HEK293 (cell line): ENCODE results near the gene LAMA4.

ENCODE experiments used
- CTCF ChIA-PET: fragments of 350-600 bp; formaldehyde crosslinking; extraction: SDS; loops from one replicate; lab custom pipeline; 2021; ENCODE audit warnings: antibody characterized with exemption; lab: Yijun Ruan, JAX
- POLR2A ChIA-PET: fragments of 300-600 bp; formaldehyde crosslinking; extraction: SDS; loops from one replicate; lab custom pipeline; 2020; ENCODE audit warnings: antibody characterized with exemption, inconsistent platforms; lab: Yijun Ruan, JAX
- H3K27ac ChIP-seq: fragments of 200-500 bp; sonication (Bioruptor generic); 2 replicates; pipeline ENCODE4 v1.5.1; 2014; ENCODE audit warnings: low read depth, low read length, control low read depth, inconsistent platforms; ENCODE audit errors: extremely low read depth
- H3K36me3 ChIP-seq, 2 experiments: fragments of 200-500 bp in 1 of 2; sonication (Bioruptor generic) in 1 of 2; 1 replicate in 1 of 2; 2 replicates in 1 of 2; pipeline ENCODE4 v1.5.1; 2014 to 2017; ENCODE audit warnings: inconsistent platforms in 2 of 2, low read length in 2 of 2; ENCODE audit not compliant: control insufficient read depth in 2 of 2, insufficient read depth in 1 of 2
- H3K4me1 ChIP-seq: fragments of 200-500 bp; sonication (Bioruptor generic); 2 replicates; pipeline ENCODE4 v1.5.1; 2014; ENCODE audit warnings: mild to moderate bottlenecking, low read length, inconsistent platforms; ENCODE audit not compliant: control insufficient read depth, insufficient read depth
- H3K4me3 ChIP-seq: 2 replicates; pipeline ENCODE4 v1.5.1; 2011; ENCODE audit warnings: low read depth, mild to moderate bottlenecking, control low read depth, low read length, moderate library complexity
- H3K9me3 ChIP-seq: fragments of 200-500 bp; sonication (Bioruptor generic); 2 replicates; pipeline ENCODE4 v1.5.1; 2014; ENCODE audit warnings: low read depth, low read length, inconsistent platforms; ENCODE audit not compliant: control insufficient read depth, insufficient read depth
- SALL2 ChIP-seq: fragments of 450-650 bp; formaldehyde crosslinking; IDR thresholded peaks from 2 replicates; pipeline ENCODE4 v1.5.0; 2017; ENCODE audit warnings: missing biosample characterization, mild to moderate bottlenecking, missing genetic modification characterization, borderline replicate concordance
- SCRT2 ChIP-seq: fragments of 450-650 bp; formaldehyde crosslinking; IDR thresholded peaks from 2 replicates; pipeline ENCODE4 v1.5.1; 2016; ENCODE audit warnings: missing biosample characterization, missing genetic modification characterization
- ZIC2 ChIP-seq: fragments of 450-650 bp; formaldehyde crosslinking; IDR thresholded peaks from 2 replicates; pipeline ENCODE4 v1.5.1; 2016; ENCODE audit warnings: missing biosample characterization, missing genetic modification characterization
- ZNF132 ChIP-seq: fragments of 450-650 bp; formaldehyde crosslinking; IDR thresholded peaks from 2 replicates; pipeline ENCODE4 v1.5.1; 2017; ENCODE audit warnings: missing biosample characterization, missing genetic modification characterization, borderline replicate concordance
- ZNF146 ChIP-seq: fragments of 450-650 bp; formaldehyde crosslinking; IDR thresholded peaks from 2 replicates; pipeline ENCODE4 v1.5.1; 2016; ENCODE audit warnings: missing biosample characterization, missing genetic modification characterization
- ZNF366 ChIP-seq: fragments of 450-650 bp; formaldehyde crosslinking; conservative IDR thresholded peaks from 2 replicates; pipeline ENCODE4 v1.5.1; 2016; ENCODE audit warnings: missing biosample characterization, missing genetic modification characterization
- ZNF501 ChIP-seq: fragments of 450-650 bp; formaldehyde crosslinking; IDR thresholded peaks from 2 replicates; pipeline ENCODE4 v1.5.1; 2016; ENCODE audit warnings: missing biosample characterization, missing genetic modification characterization
- ZNF561 ChIP-seq: fragments of 450-650 bp; IDR thresholded peaks from 2 replicates; pipeline ENCODE4 v1.5.1; 2018; ENCODE audit warnings: missing biosample characterization, missing genetic modification characterization, borderline replicate concordance
- ZNF654 ChIP-seq: fragments of 450-650 bp; formaldehyde crosslinking; IDR thresholded peaks from 2 replicates; pipeline ENCODE4 v1.5.1; 2016; ENCODE audit warnings: low read depth, missing biosample characterization, missing genetic modification characterization
- ZNF768 ChIP-seq: fragments of 450-650 bp; formaldehyde crosslinking; IDR thresholded peaks from 2 replicates; pipeline ENCODE4 v1.5.1; 2018; ENCODE audit warnings: missing biosample characterization, mild to moderate bottlenecking, missing genetic modification characterization
- TF ChIP-seq, protein P1 (sequence below): fragments of 450-650 bp; formaldehyde crosslinking; IDR thresholded peaks from 2 replicates; pipeline ENCODE4 v1.5.1; 2016; ENCODE audit warnings: missing biosample characterization, missing genetic modification characterization
- TF ChIP-seq, protein P2 (sequence below): fragments of 450-650 bp; formaldehyde crosslinking; IDR thresholded peaks from 2 replicates; pipeline ENCODE4 v1.5.1; 2016; ENCODE audit warnings: missing biosample characterization, missing genetic modification characterization
- TF ChIP-seq, protein P3 (sequence below): fragments of 450-650 bp; formaldehyde crosslinking; IDR thresholded peaks from 2 replicates; pipeline ENCODE4 v1.5.1; 2016; ENCODE audit warnings: missing biosample characterization, missing genetic modification characterization
- TF ChIP-seq, protein P4 (sequence below): fragments of 450-650 bp; formaldehyde crosslinking; IDR thresholded peaks from 2 replicates; pipeline ENCODE4 v1.5.1; 2016; ENCODE audit warnings: missing biosample characterization, missing genetic modification characterization

LAMA4 gene

DNA sequence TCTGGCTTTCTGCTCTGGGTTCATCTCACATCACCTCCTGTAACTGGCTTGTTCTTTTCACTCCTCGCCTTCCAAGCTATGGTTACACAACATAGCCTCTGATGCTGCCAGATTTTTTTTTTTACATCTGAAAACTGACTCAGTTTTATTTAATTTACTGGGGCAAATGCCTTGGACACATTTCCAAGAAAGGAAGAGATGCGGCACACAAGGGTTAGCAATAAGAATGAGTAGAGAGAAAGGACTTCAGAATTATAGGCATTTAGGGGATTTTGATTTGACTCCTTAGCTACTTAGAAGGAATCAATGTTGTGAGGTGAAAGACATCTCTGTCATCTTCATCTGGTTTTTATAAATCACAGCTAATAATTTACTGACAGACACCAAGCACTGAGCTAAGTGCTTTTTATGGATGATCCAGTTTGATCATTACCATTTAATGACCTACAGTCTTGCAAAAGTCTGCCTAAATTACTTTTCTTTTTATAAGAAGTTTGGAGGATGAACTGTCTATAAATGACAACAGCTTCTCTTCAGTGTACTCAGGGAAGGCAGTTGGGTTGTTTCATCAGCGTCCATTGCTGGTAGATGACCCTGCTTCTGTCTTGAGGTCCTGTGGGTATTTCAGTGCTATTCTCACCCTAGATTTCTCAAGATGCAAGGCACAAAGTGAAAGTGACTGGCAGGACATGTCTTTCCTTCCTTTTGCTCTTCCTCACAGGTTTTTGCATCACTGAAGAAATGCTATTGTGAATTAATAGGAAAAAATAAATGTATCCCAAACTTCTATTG lies 31.1 kb downstream of the LAMA4 start (continued):
- TF ChIP-seq ZNF132 (no peak), SALL2 (tag by site-specific recombination) (no peak), ZNF768 (no peak), ZNF366 (tag by site-specific recombination) (no peak), ZNF501 (tag by site-specific recombination) (no peak), ZNF146 (tag by site-specific recombination) (no peak), SCRT2 (tag by site-specific recombination) (no peak), ZNF561 (no peak), ZIC2 (tag by site-specific recombination) (no peak)
- TF ChIP-seq, protein P1, sequence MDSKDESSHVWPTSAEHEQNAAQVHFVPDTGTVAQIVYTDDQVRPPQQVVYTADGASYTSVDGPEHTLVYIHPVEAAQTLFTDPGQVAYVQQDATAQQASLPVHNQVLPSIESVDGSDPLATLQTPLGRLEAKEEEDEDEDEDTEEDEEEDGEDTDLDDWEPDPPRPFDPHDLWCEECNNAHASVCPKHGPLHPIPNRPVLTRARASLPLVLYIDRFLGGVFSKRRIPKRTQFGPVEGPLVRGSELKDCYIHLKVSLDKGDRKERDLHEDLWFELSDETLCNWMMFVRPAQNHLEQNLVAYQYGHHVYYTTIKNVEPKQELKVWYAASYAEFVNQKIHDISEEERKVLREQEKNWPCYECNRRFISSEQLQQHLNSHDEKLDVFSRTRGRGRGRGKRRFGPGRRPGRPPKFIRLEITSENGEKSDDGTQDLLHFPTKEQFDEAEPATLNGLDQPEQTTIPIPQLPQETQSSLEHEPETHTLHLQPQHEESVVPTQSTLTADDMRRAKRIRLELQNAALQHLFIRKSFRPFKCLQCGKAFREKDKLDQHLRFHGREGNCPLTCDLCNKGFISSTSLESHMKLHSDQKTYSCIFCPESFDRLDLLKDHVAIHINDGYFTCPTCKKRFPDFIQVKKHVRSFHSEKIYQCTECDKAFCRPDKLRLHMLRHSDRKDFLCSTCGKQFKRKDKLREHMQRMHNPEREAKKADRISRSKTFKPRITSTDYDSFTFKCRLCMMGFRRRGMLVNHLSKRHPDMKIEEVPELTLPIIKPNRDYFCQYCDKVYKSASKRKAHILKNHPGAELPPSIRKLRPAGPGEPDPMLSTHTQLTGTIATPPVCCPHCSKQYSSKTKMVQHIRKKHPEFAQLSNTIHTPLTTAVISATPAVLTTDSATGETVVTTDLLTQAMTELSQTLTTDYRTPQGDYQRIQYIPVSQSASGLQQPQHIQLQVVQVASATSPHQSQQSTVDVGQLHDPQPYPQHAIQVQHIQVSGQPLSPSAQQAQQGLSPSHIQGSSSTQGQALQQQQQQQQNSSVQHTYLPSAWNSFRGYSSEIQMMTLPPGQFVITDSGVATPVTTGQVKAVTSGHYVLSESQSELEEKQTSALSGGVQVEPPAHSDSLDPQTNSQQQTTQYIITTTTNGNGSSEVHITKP (tag by site-specific recombination) = no peak
- TF ChIP-seq, protein P2, sequence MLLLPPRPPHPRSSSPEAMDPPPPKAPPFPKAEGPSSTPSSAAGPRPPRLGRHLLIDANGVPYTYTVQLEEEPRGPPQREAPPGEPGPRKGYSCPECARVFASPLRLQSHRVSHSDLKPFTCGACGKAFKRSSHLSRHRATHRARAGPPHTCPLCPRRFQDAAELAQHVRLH (tag by site-specific recombination) = no peak

DNA sequence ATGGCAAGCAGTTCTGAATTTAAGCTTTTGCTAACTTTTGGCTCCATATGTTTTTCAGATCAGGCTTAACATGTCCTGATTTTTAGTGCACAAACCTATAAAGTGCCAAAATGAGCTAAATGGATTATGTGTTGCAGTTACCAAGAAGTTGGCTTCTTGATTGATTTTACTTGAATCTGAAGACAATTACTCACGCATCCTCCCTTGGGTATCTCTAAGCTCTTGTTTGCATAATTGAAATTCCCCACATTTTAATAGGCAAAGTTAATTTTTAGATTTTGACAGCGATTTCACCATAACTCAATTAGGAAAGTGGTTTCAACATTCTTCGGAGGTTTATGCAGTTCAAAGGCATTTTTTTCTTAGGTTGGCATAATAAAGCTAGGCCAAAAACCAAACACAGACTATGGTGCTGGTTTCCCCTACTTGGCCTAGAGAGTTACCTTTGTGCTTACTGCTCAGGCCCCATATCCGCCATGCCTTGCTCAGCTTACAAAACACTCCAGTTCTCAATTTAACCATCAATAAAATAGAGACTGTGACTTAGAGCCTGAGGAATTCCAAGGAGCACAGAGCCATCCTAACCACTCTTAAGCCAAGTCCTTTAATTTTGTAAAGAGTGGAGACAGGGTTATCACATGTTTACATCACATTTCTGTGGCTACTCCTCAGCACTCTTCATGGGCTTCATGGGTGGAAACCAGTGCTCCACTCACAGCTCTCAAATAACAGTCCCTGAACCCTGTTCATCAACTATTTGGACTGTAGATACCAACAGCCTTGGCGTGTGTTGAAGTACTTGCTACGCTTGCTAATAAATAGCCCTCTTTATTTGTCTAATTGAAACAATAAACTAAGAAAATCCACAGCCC lies 32.1 kb downstream of the LAMA4 start:
- ChIA-PET CTCF (interaction anchor here (0.6 to 2.6 kb wide), 5 partner anchors 11 to 1096 kb away, joined by 3 to 19 read pairs (median 4); no protein-coding TSS in a partner anchor), POLR2A (interaction anchor here (0.8 to 2.4 kb wide), 3 partner anchors 11 to 46 kb away, joined by 3 to 11 read pairs (median 8); partner anchors contain the start of gene LAMA4)
- Histone ChIP-seq H3K4me1 (peaks cover 24% of the 10 kb centered on the region), H3K9me3 (no peaks in the 10 kb centered on the region), H3K4me3 (no peak overlapping the region), H3K27ac (no peak overlapping the region), H3K36me3 (no peaks in the 10 kb centered on the region)
- TF ChIP-seq, protein P3, sequence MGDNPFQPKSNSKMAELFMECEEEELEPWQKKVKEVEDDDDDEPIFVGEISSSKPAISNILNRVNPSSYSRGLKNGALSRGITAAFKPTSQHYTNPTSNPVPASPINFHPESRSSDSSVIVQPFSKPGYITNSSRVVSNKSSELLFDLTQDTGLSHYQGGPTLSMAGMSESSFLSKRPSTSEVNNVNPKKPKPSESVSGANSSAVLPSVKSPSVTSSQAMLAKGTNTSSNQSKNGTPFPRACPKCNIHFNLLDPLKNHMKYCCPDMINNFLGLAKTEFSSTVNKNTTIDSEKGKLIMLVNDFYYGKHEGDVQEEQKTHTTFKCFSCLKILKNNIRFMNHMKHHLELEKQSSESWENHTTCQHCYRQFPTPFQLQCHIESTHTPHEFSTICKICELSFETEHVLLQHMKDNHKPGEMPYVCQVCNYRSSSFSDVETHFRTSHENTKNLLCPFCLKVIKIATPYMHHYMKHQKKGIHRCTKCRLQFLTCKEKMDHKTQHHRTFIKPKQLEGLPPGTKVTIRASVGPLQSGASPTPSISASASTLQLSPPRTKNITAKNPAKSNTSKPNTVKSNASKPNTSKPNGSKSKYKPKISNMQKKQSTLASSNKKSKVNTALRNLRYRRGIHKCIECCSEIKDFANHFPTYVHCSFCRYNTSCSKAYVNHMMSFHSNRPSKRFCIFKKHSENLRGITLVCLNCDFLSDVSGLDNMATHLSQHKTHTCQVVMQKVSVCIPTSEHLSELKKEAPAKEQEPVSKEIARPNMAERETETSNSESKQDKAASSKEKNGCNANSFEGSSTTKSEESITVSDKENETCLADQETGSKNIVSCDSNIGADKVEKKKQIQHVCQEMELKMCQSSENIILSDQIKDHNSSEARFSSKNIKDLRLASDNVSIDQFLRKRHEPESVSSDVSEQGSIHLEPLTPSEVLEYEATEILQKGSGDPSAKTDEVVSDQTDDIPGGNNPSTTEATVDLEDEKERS (tag by site-specific recombination) = no peak
- TF ChIP-seq, protein P4, sequence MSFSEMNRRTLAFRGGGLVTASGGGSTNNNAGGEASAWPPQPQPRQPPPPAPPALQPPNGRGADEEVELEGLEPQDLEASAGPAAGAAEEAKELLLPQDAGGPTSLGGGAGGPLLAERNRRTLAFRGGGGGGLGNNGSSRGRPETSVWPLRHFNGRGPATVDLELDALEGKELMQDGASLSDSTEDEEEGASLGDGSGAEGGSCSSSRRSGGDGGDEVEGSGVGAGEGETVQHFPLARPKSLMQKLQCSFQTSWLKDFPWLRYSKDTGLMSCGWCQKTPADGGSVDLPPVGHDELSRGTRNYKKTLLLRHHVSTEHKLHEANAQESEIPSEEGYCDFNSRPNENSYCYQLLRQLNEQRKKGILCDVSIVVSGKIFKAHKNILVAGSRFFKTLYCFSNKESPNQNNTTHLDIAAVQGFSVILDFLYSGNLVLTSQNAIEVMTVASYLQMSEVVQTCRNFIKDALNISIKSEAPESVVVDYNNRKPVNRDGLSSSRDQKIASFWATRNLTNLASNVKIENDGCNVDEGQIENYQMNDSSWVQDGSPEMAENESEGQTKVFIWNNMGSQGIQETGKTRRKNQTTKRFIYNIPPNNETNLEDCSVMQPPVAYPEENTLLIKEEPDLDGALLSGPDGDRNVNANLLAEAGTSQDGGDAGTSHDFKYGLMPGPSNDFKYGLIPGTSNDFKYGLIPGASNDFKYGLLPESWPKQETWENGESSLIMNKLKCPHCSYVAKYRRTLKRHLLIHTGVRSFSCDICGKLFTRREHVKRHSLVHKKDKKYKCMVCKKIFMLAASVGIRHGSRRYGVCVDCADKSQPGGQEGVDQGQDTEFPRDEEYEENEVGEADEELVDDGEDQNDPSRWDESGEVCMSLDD (tag by site-specific recombination) = no peak
- TF ChIP-seq ZNF654 (tag by site-specific recombination) = no peak
